Measurements from ENCODE around the gene WDR20.

DNA sequence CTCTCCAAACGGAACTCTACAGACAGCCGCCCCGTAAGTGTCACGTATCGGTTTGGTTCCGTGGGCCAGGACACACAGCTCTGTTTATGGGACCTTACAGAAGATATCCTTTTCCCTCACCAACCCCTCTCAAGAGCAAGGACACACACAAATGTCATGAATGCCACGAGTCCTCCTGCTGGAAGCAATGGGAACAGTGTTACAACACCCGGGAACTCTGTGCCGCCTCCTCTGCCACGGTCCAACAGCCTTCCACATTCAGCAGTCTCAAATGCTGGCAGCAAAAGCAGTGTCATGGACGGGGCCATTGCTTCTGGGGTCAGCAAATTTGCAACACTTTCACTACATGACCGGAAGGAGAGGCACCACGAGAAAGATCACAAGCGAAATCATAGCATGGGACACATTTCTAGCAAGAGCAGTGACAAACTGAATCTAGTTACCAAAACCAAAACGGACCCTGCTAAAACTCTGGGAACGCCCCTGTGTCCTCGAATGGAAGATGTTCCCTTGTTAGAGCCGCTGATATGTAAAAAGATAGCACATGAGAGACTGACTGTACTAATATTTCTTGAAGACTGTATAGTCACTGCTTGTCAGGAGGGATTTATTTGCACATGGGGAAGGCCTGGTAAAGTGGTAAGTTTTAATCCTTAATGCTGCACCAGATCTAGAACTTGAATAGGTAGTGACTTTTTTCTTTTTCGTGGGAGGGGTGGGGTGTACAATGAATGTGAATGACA is 69.7 kb downstream of the WDR20 start:
- TF ChIP-seq, protein P1, sequence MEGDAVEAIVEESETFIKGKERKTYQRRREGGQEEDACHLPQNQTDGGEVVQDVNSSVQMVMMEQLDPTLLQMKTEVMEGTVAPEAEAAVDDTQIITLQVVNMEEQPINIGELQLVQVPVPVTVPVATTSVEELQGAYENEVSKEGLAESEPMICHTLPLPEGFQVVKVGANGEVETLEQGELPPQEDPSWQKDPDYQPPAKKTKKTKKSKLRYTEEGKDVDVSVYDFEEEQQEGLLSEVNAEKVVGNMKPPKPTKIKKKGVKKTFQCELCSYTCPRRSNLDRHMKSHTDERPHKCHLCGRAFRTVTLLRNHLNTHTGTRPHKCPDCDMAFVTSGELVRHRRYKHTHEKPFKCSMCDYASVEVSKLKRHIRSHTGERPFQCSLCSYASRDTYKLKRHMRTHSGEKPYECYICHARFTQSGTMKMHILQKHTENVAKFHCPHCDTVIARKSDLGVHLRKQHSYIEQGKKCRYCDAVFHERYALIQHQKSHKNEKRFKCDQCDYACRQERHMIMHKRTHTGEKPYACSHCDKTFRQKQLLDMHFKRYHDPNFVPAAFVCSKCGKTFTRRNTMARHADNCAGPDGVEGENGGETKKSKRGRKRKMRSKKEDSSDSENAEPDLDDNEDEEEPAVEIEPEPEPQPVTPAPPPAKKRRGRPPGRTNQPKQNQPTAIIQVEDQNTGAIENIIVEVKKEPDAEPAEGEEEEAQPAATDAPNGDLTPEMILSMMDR (IDR thresholded peaks at IDR 0.05; ENCODE audit: low read length): no peak
- no peak for TF ChIP-seq EZH2phosphoT487 (IDR thresholded peaks at IDR 0.05; ENCODE audit: low read length)

Measured in MM.1S (cell line).